Sigmoid colon (tissue), 4 donors: ENCODE results near the gene SOCS7.

ENCODE experiments used
- POLR2A ChIP-seq, 2 donors: fragments of 450-650 bp; IDR thresholded peaks; one replicate each; pipeline ENCODE4 v1.6.1; 2016; ENCODE audit warnings: antibody characterized with exemption in 2 of 2, mild to moderate bottlenecking in 2 of 2, moderate library complexity in 2 of 2
- POLR2AphosphoS5 ChIP-seq, 4 donors: sonication (generic); formaldehyde crosslinking; IDR thresholded peaks; one replicate each; pipeline ENCODE4 v1.6.1; 2017; ENCODE audit warnings: antibody characterized with exemption in 4 of 4
- TF ChIP-seq, protein P1 (sequence below), 4 experiments: fragments of 450-650 bp in 3 of 4; fragments of 200-600 bp in 1 of 4; IDR thresholded peaks; one replicate each; pipeline ENCODE4 v1.5.1; 2016 to 2019; ENCODE audit warnings: antibody characterized with exemption in 4 of 4, mild to moderate bottlenecking in 3 of 4, moderate library complexity in 2 of 4

DNA sequence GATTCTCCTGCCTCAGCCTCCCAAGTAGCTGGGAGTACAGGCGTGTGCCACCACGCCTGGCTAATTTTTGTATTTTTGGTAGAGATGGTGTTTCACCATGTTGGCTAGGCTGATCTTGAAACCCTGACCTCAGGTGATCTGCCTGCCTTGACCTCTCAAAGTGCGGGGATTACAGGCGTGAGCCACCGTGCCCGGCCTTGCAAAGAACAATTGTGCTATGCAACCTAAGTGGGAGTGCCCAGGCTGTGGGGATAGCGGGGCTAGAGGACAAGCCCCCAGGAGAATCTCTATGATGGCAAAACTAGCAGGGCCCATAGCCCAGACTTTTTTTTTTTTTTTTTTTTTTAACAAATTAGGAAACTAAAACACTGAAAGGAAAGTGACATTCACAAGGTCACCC lies 5.9 kb upstream of the SOCS7 start:
- TF ChIP-seq, protein P1, sequence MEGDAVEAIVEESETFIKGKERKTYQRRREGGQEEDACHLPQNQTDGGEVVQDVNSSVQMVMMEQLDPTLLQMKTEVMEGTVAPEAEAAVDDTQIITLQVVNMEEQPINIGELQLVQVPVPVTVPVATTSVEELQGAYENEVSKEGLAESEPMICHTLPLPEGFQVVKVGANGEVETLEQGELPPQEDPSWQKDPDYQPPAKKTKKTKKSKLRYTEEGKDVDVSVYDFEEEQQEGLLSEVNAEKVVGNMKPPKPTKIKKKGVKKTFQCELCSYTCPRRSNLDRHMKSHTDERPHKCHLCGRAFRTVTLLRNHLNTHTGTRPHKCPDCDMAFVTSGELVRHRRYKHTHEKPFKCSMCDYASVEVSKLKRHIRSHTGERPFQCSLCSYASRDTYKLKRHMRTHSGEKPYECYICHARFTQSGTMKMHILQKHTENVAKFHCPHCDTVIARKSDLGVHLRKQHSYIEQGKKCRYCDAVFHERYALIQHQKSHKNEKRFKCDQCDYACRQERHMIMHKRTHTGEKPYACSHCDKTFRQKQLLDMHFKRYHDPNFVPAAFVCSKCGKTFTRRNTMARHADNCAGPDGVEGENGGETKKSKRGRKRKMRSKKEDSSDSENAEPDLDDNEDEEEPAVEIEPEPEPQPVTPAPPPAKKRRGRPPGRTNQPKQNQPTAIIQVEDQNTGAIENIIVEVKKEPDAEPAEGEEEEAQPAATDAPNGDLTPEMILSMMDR (IDR thresholded peaks at IDR 0.05): no peak
- no peak for TF ChIP-seq POLR2A (IDR thresholded peaks at IDR 0.05)
- no peak for TF ChIP-seq POLR2AphosphoS5 (IDR thresholded peaks at IDR 0.05)
